Stimulated activated CD4-positive, alpha-beta T cell treated with anti-CD3 and anti-CD28 coated beads, TNF-alpha, amount 100 ng/mL, for 4 hours (primary cell): ENCODE results near the gene GRIP2.

Experiments used
- DNase-seq, 3 experiments: peaks; one replicate each; pipeline ENCODE4 v3.0.0-alpha.2; 2020; ENCODE audit warnings: low read depth in 3 of 3

The GRIP2 gene

DNA sequence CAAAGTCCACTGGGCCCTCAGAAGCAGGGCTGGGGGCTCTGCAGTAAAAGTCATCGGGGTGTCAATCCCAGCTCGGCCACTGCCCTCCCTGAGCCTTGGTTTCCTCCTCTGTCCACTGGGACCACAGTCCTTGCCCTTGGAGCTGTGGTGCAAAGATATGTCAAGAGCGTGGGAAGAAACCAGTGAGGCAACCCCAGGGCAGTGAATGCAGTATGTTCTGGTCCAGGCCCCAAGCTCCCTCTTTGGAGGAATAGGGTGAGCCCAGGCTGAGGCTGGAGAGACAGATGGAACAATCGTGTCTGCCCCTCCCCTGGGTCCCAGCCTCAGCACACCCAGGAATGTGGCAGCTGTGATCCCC lies 779 bp downstream of the GRIP2 start:
- no peak for DNase-seq

DNA sequence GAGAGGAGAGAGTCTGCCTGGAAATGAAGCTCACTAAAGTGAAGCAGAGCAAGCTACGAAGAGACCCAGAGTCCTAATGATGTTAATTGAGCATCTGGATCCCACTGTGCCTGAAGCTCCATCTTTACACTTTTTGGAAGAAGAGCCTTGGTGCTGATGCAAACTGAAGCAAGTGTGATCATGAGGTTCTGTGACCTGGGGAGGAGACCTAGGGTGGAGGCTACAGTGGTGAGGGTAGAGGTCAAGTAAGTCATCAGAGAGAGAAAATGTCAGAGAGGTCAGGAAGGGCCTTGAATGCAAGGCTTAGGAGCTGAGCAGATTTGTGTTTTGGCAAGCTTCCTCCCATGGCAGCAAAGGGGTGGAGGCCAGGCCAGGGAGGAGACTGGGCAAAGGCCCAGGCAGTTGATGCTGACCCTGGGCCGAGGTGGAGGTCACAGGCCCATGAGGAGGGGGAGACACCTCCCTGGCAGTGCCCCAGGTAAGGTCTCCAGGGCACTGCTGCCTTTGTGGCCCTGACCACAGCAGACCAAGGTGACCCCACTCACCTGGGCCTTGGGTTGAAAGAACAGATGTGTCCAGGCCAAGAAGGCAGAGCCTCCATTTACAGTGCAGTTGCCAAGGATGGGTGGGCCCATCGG lies 1.6 kb downstream of the GRIP2 start:
- no peak for DNase-seq

DNA sequence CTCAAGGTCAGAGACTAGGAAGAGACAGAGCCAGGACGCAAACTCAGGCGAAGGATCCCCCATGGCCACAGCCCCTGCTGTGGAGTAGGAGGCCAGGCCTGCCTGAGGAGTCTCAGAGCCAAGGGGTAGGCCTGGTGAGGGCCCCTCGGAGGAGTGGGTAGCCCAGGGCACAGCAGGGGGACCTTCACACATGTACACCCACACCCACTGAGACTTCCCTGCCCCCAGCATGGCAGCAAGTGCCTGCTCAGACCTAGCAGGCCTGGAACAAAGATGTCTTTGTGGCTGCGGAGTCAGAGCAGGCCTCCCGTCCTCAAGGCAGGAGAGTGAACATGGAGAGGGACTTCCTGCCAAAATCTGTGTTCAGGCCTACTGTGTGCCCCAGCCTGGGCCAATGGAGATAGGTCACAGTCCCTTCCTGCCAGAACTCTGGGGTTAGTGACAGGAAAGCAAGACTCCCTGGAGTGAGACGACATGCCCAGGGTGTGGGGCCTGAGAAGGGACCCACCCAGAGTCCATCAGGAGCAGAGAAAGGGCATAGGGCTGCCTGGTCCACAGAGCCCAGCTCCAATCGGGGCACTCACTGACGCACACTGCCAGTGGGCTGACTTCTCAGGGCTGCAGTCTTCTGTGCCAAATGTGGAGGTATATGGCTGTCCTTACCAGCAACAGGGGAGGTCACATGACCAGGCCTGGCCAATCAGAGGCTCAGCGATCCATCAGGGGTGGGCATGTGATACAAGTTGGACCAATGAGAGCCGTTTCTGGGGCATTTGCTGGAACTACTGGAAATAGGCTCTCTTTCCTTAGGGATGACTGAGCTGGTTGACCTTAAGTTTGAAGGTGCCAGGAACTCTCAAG lies 2.3 kb downstream of the GRIP2 start:
- DNase-seq, result no peak

DNA sequence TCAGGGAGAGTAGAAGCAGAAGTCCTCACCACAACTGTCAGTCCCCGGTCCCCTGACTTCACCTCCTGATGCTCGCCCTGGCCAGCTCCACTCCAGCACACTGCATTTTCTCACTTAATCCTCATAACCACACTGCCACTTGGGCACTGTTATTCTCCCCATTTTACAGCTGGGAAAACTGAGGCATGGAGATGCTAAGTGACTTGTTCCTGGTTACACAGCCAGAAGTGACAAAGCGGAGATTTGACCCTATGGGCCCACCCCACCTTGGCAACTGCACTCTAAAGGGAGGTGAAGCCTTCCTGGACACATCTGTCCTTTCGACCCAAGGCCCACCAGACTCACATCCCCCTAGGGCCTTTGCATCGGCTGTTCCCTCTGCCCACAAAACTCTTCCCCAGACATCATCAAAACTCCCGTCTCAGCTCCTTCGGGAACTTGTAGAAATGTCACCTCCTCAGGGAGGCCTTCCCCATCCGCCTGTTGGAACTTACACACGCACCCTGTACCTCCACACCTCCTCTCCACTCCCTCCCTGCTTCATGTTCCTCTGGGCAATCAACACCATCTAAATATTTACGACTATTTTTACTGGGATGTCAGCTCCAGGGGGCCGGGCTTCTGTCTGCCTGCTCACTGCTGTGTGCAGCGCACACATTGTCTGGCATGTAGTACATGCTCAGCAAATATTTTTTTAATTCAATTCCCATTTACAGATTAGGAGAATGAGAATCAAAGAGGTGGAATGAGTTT lies 3.1 kb downstream of the GRIP2 start:
- no peak for DNase-seq

DNA sequence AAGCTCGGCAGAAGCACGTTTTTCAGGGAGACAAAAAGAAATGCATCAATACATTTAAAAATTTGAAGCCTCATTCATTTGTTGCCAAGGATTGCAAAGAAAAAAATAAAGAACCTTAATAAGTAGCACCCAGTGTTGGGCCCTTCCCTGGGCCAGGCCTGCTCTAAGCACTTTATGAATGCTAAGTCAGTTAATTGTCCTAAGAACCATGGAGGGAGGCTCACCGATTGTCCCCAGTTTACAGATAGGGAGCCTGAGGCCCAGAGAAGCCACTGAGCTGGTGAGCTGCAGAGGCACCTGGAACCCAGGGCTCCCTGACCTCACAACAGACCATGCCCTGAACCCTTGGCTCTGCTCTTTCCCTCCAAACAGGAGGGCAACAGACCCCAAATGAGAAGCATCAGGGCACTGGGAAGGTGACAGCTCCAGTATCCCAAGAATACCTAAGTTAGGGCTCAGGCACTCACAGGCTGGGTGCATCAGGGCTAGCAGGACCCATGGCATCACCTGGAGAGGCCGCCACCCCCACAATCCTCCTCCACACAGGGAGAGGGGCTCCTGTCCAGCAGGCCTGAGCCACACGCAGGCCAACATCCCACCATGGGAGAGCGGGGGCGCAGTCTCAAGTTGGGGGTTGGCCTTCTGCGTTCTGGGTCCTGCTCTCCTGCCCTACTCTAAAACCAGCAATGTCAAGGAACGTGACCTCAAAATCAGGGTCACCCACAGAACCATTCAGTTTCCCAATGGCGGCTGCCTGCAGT lies 3.9 kb downstream of the GRIP2 start:
- DNase-seq, result no peak

DNA sequence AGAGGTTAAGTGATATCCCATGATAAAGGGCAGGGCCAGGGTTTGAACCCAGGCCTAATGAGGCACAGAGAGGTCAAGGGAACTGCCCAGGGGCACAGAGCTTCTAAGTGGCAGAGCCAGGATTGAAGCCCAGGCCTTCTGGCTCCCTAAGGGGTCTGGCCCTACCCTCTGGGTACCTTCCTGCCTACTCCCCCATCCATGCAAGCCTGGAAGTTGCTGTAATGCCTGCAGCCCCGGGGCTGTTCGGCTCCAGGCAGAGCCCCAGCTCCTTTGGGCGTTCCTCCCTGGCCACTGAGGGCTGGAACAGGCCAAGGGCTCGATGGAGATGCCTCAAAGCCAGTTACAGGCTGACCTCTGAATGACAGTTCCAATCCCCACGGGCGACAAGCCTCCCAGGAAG lies 4.5 kb downstream of the GRIP2 start:
- no peak for DNase-seq

DNA sequence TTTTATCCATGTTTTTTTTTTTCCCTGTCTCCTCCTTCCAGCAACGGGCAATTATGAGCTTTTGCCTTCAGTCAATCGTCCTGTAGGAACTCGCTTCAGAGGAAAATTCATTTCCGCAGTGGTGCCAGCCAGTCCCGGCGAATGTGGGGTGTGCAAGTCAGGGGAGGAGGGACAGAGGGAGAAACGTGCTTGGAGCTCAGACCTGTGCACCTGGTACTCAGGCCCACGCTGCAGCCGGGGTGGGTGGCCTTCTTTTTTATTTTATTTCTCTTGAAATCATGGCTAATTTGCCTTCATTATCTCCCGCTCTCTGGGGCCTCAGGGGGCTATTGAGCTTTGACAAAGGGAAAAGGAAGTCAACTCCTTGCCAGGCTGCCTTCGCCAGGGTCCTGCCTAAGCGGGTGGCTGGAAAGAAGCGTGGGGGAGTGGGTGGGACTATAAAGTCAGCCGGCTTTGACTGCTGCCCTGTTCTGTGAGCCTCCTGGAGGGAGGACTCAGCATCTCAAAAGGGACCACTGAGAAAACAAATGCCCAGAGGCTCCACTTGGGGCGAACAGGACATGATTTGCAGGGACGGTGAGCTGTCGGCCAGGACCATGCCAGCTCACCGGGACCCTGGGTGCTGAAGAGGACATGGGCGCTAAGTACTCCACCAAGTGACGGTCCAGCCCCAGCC lies 5.5 kb downstream of the GRIP2 start:
- no peak for DNase-seq

DNA sequence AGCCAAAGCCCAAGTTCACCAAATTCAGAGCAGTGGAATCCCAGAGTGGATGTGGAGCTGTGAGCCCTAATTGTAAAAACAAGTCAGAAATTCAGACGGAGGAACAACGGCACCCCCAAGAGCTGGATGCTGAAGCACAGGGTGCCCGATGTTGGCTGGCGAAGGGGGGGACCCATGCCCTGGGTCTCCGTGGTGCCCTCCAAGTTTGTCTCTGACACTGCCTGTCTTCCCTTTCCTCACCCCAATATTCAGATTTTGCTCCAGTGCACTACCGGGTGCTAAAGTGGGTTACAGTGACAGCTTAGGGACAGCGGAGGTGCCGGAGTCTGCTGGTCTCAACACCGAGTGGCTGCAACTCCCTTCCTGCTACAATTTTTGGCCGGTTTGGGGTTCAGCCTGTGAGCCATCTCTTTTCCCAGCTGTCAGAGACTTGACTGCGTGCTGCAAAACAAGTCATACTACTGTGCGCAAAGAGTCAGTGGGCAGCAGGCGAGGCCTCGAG lies 6.6 kb downstream of the GRIP2 start:
- no peak for DNase-seq

DNA sequence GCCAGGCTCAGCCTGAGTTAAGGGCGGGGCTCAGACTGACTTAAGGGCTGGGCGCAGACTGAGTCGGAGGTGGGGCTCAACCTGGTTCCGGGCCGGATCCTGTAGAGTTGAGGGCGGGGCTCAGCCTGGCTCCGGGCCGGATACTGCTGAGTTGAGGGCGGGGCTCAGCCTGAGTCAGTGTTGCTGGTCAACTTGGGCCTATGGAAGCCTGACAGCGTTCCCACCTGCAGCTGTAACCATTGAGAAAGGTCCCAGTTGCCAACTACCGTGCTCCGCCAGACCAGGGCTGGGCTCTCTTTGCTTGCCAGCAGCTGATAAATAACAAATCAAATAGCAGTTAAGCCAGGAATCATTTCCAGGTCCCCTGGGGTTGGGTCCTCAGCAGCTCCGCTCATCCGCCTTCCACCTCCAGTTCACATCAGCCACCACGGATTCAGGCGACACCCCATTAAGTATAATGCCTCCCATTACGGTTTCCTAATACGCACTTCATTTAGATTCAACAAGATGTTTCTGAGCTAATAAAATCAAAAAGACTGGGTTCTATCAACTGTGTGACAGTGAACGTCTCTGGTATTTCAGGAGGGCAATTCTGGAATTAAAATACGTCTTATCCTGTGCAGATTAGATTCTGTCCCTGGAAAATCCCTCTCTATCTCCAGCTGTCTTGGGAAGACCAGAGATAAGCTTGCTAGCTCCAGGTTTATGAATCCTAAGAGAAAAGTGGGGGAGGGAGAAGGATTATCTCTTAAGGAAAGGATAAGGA lies 7.3 kb downstream of the GRIP2 start:
- DNase-seq, result no peak

DNA sequence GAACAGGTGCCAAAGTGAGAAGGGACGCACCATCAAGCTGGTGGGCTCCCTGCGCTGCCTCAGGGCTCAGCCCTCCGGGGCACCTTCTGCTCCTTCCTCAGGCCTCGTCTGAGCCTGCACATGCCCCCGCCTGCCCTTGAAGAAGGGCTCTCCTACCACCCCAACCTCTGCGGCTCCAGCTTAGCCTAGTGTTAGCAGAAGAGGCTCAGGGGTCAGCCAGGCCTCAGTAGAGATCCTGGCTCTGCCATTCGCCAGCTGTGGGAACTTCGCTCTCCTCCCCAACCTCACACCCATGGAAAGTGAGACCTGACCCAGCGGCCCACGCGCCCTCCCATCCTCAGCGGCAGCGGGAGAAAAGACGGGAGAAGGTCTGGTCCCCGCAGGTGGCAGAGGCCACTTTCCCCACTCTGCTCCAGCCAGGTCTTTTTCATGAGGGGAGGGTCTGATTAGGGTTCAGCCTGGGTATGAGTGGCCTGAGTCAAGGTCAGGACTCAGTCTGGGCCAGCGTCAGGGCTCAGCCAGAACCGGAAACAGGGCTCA lies 8.2 kb downstream of the GRIP2 start:
- no peak for DNase-seq

DNA sequence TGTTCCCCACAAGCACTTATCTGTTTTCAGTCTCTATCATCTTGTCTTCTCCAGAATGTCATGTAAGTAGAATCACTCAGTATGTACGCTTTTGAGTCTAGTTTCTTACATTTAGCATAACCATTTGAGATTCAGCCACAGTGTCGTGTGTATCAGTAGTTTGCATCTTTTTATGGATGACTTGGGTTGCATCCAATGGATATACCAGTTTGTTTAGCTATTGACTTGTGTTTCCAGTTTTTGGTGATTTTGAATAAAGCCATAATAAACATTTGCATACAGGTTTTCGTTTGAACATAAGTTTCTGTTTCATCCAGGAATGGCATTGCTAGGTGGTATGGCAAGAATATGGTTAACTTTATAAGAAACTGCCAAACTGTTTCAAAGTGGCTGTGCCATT lies 12.1 kb downstream of the GRIP2 start:
- DNase-seq, result no peak

DNA sequence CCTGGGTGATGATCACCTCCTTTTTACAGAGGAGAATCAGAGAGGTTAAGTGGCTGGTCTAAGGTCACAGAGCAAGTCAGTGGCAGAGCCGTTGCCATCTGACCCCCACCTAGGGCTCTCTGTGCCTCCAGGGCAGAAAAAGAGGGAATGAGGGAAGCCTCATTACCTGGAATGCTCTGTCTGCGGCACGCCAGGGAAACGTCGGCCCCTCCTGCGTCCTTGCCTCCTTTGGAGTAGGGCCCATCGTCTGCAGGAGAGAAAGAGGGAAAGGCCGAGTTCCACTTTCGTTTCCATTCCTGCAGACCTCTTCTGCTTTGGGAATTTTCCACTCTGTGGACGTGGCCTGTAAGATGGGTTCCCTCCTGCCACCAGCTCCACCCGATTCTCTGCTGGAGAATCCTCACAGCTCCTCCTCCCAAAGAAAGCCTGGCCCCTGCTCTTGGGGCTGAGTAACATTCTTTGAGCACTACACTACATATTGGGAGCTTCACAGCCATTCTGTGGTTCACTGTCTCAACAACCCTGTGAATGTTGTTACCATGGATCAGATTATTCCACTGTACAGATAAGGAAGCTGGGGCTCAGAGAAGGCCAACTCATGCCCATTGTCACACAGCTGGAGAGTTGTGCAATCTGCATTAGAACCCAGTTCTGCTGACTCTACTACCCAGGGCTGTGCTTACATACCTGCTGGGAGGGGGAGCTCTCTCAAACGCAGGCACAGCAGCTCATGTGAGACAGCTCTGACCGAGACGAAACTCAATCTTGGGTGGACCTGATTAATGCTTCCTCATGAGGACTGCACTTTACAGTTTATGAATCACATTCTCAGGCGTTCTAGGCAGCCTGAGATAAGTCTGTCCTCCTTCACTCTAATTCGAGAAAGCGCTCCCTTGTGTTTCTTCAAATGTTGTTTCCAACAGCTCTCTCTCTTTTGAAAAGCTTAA lies 14.2 kb downstream of the GRIP2 start:
- DNase-seq, result no peak

DNA sequence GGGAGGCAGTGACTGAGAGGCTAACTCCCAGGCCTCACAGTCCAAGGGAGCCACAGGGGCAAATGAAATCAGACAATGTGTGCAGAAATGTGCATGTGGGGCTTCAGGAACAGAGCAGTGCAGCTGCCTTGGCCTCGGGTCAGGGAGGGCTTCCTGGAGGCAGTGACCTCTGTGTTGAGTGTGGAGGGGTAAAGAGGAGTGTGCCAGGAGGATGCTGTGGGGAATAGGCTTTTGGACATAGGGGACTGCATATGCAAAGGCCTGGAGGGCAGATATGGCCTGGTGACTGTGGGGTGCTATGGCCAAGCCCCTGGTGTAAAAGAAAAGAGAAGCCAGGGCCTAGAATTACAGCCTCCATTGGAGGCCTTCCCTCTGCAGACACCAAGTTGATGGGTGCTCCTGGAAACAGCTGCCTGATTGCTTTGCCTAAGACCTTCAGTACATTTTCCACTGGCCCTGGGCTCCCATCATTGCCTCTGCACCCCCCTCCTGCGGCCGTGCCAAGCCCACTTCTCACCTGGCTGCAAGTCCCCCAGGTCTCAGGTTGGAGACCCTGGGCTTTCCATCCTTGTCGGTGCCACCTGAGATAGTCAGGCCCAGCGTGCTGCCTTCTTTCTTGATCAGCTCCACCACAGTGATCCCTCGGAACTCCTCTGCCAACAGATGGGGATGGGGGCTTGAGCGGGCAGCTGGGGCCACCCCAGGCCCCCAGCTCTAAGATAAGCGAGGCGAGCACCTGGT lies 15.1 kb downstream of the GRIP2 start:
- no peak for DNase-seq

DNA sequence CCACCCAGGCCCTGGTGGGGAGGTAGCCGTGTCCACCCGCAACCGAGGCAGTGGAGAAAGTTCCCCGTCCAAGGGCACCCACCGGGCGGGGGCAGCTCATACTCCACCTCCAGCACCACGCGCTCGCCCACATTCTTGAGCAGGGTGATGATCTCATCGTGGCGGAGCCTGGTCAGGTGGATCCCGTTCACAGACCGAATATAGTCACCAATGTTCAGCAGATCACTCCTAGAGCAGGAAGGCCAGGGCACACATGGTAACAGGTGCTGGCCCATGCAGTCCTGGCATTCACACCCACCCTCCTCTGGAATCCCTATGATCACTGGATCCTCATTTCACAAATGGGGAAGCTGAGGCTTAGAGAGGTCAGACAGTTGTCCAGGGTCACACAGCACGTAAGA lies 15.8 kb downstream of the GRIP2 start:
- no peak for DNase-seq

DNA sequence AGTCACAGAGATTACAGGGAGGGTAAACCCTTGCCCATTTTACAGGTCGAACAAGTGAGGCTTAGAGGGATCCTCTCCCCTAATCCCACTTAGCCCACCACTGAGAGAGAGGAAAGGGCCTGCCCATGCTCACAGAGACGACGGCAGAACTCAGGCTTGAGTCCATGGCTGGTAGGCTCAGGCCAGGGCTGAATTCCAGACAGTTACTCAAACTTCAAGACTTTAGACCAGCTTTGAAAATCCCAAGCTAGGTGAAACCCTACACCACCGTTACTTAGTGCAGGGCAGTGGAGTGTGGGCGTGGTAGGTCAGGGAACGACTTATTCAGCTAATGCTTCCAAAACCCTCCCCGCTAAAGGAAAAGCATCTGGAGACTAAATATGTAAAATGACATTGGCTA lies 16.4 kb downstream of the GRIP2 start:
- DNase-seq, result no peak

DNA sequence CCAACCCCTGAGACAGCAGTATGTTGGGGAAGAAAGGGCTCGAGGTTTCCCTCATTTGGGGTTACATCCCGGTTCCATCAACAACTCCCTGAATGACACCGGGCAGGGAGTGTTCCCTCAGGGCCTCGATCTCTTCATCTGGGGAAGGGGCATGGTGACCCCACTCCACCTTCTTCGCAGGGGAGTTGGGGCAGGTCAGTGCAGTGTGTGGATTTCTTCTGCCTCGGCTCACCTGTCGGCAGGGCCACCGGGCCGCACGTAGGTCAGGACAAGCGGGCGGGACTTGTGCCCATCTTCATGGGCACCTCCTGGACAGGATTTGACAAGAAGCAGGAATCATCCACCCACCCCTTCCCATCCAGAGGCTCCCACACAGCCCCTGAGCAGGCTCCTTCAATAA lies 17.4 kb downstream of the GRIP2 start:
- DNase-seq, result no peak

DNA sequence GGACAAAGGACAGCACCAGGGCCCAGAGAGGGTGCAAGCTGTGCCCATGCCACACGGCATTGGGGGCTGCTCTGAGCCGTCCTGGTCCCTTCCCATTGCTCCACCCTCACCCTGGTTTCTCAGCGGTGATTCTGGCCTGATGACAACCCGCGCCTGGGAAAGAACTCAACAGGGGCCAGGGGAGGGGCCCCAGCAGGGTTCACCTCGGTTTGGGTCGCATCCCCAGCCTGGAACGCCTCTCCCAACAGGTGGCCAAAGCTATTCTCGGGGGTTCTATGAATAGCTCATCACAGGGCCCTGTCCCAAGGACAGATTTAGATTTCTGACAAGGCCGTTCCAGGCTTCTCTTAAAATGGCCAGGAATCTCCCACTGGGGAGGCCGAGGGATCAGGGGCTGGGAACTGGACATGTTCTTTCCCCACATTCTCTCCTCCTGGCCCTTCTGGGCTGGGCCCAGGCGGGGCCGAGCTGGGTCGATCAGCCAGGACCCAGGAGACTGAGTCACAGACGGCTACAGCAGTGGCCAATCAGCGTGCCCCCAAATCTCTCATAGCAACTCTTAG lies 17.9 kb downstream of the GRIP2 start:
- no peak for DNase-seq

DNA sequence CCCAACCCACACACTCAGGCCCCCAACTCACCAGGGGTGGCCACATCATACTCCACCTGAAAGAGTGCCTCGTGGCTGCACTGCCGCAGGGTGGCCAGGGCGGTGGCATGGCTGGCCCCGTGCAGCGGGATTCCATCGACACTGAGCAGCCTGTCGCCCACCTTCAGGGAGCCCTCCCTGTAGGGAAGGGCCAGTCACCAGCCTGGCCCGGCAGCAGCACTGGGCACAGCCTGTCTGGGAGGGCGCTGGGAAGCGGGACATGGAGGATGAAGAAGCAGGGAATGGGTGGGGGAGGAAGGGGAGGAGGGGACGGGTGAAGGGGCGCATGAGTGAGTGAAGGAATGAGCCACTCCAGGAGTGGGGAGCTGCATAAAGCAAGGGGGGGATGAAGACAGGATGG lies 18.5 kb downstream of the GRIP2 start:
- no peak for DNase-seq
